Fibroblast of lung (primary cell): Measurements from ENCODE around the gene FGA. TPM values are rescaled to one million over a fixed set of nuclear protein-coding genes. Genes with fewer than 3 reads are reported as not detected.

Experiments
- DNase-seq, 2 donors: peaks; one replicate each; pipeline versions ENCODE4 v3.0.0 to v3.0.0-alpha.2; 2010; ENCODE audit warnings: low read depth in 2 of 2
- H2AFZ ChIP-seq: 2 replicates; pipeline ENCODE4 v1.5.1; 2012; ENCODE audit warnings: low read length, control low read depth, inconsistent platforms
- H3K27ac ChIP-seq: 2 replicates; pipeline ENCODE4 v1.5.1; 2011; ENCODE audit warnings: low read length, control low read depth; ENCODE audit not compliant: insufficient read depth
- H3K27me3 ChIP-seq: 2 replicates; pipeline ENCODE4 v1.5.1; 2011; ENCODE audit warnings: mild to moderate bottlenecking, low read length; ENCODE audit not compliant: control insufficient read depth, insufficient read depth
- H3K36me3 ChIP-seq: 2 replicates; pipeline ENCODE4 v1.5.1; 2011; ENCODE audit warnings: low read length; ENCODE audit not compliant: control insufficient read depth, insufficient read depth
- H3K4me1 ChIP-seq: 2 replicates; pipeline ENCODE4 v1.5.1; 2011; ENCODE audit warnings: low read length; ENCODE audit not compliant: control insufficient read depth, insufficient read depth; ENCODE audit errors: extremely low read depth
- H3K4me2 ChIP-seq: 2 replicates; pipeline ENCODE4 v1.5.1; 2011; ENCODE audit warnings: low read length, control low read depth; ENCODE audit not compliant: insufficient read depth; ENCODE audit errors: extremely low read depth
- H3K4me3 ChIP-seq, 4 experiments: fragments of 200-600 bp in 1 of 4; sonication (generic) in 1 of 4; replicated peaks in 1 of 4; 2 replicates each; pipeline ENCODE4 v1.5.1; 2011 to 2016; ENCODE audit warnings: low read length in 4 of 4, low read depth in 3 of 4, mild to moderate bottlenecking in 3 of 4, control low read depth in 2 of 4, inconsistent platforms in 1 of 4, mixed read lengths in 1 of 4; ENCODE audit not compliant: insufficient read depth in 1 of 4; ENCODE audit errors: control extremely low read depth in 1 of 4
- H3K79me2 ChIP-seq: 2 replicates; pipeline ENCODE4 v1.5.1; 2012; ENCODE audit warnings: mild to moderate bottlenecking, low read length, inconsistent platforms; ENCODE audit not compliant: control insufficient read depth, insufficient read depth
- H3K9ac ChIP-seq: 2 replicates; pipeline ENCODE4 v1.5.1; 2011; ENCODE audit warnings: mild to moderate bottlenecking, low read length, control low read depth; ENCODE audit not compliant: insufficient read depth
- H3K9me3 ChIP-seq: 2 replicates; pipeline ENCODE4 v1.5.1; 2012; ENCODE audit warnings: low read depth, low read length; ENCODE audit not compliant: control insufficient read depth, insufficient read depth
- H4K20me1 ChIP-seq: 2 replicates; pipeline ENCODE4 v1.5.1; 2011; ENCODE audit warnings: low read length; ENCODE audit not compliant: control insufficient read depth, insufficient read depth; ENCODE audit errors: extremely low read depth
- EZH2 ChIP-seq: IDR thresholded peaks from 2 replicates; pipeline ENCODE4 v1.5.1; 2012; ENCODE audit warnings: low read length, control low read depth, mild to moderate bottlenecking; ENCODE audit errors: missing control alignments
- polyA plus RNA-seq, 2 donors: library from polyadenylated mRNA; depleted of rRNA in 1 of 2; stranded (reverse) in 1 of 2; unstranded in 1 of 2; fragments of >200 nt; gene quantifications; 2 replicates each; pipeline ENCODE4 v1.2.1, GENCODE V29; 2011 to 2012; ENCODE audit warnings: missing spikeins in 1 of 2
- total RNA-seq: library from RNA; depleted of rRNA; stranded (reverse); fragments of >200 nt; gene quantifications from 2 replicates; pipeline ENCODE4 v1.2.1, GENCODE V29; 2014
- TF ChIP-seq, protein P1 (sequence below), 2 donors: IDR thresholded peaks in 1 of 2; conservative IDR thresholded peaks in 1 of 2; 1 replicate in 1 of 2; 2 replicates in 1 of 2; pipeline ENCODE4 v1.5.1; 2011 to 2012; ENCODE audit warnings: low read length in 2 of 2, control low read depth in 1 of 2, inconsistent platforms in 1 of 2, low read depth in 1 of 2, mild to moderate bottlenecking in 1 of 2

The FGA gene
- total and polyA plus RNA-seq, 2 donors (not counting 1 experiment from before 2014, with no cell fraction given), result not detected

DNA sequence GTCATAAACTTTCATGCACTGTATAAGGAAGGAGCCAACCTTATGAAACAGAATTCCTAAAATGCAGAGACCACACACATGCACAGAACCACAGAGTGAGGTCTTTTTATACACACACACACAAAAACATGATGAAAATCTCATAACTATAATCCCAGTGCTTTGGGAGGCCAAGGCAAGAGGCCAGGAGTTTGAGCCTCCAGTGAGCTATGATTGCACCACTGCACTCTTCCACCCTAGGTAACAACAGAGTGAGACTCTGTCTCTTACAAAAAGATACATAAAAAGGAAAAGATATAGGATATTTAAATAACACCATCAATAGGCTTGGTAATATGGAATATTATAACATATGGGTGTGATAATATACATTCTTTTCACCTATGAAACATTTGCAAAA lies 10.6 kb downstream of the FGA start:
- no peak for DNase-seq
- H3K9ac ChIP-seq, result no peak overlapping the region

DNA sequence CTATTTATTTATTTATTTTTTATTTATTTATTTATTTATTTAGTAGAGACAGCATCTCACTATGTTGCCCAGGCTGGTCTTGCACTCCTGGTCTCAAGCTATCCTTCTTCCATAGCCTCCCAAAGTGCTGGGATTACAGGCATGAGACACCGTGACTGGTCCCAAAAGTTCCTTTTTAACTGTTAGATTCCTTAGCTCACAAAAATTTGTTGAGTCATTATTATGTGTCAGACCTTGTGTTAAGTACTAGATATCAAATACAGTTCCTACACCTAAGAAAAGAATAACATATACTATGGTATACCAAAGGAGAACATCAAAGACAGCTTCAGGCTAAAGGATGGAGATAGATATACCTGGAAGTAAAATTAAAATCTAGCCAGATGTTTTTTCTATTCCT lies 11.6 kb downstream of the FGA start:
- Histone ChIP-seq H3K9me3 (no peaks in the 10 kb centered on the region), H3K36me3 (no peaks in the 10 kb centered on the region), H3K9ac (no peak overlapping the region), H3K27ac (no peak overlapping the region), H3K4me1 (no peaks in the 10 kb centered on the region), H3K27me3 (no peaks in the 10 kb centered on the region), H3K4me2 (no peak overlapping the region), H3K4me3 (no peak overlapping the region), H2AFZ (no peak overlapping the region), H4K20me1 (no peaks in the 10 kb centered on the region), H3K79me2 (no peaks in the 10 kb centered on the region)
- peak in 1 of 2 donors; percentile 32 for DNase-seq
- TF ChIP-seq EZH2, result no peak
- TF ChIP-seq, protein P1, sequence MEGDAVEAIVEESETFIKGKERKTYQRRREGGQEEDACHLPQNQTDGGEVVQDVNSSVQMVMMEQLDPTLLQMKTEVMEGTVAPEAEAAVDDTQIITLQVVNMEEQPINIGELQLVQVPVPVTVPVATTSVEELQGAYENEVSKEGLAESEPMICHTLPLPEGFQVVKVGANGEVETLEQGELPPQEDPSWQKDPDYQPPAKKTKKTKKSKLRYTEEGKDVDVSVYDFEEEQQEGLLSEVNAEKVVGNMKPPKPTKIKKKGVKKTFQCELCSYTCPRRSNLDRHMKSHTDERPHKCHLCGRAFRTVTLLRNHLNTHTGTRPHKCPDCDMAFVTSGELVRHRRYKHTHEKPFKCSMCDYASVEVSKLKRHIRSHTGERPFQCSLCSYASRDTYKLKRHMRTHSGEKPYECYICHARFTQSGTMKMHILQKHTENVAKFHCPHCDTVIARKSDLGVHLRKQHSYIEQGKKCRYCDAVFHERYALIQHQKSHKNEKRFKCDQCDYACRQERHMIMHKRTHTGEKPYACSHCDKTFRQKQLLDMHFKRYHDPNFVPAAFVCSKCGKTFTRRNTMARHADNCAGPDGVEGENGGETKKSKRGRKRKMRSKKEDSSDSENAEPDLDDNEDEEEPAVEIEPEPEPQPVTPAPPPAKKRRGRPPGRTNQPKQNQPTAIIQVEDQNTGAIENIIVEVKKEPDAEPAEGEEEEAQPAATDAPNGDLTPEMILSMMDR (conservative IDR thresholded peaks at IDR 0.05 in 1 of 2, IDR thresholded peaks at IDR 0.05 in 1 of 2; ENCODE audit: low read depth in 1 of 2, low read length in 2 of 2), result no peak

More for the DNA sequence above, 10.6 kb downstream of the FGA start:
- Histone ChIP-seq H4K20me1 (no peaks in the 10 kb centered on the region), H3K9me3 (no peaks in the 10 kb centered on the region), H2AFZ (no peak overlapping the region), H3K79me2 (no peaks in the 10 kb centered on the region), H3K4me1 (no peaks in the 10 kb centered on the region), H3K4me2 (no peak overlapping the region), H3K4me3 (no peak overlapping the region), H3K36me3 (no peaks in the 10 kb centered on the region), H3K27ac (no peak overlapping the region), H3K27me3 (no peaks in the 10 kb centered on the region)
- TF ChIP-seq EZH2, result no peak
- TF ChIP-seq, protein P1 (conservative IDR thresholded peaks at IDR 0.05 in 1 of 2, IDR thresholded peaks at IDR 0.05 in 1 of 2; ENCODE audit: low read depth in 1 of 2, low read length in 2 of 2), result no peak

DNA sequence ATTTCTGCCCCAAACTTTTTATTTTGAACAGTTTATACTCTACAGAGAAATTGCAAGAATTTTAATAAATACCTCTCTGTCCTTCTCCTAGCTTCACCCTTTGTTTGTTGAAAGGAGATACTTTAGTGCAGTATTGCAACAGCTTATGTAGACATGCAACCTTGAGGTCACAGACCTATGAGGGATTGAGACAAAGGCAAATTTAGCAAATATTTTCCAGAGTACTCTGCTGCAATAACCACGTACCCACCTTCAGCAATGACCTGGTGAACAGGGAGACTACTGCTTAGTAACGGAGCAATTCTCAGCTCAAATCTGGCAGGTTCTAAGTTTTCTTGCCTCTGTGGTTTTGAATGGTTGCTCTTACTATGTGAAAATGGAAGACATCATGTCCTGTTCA lies 13.2 kb downstream of the FGA start:
- TF ChIP-seq, protein P1 (conservative IDR thresholded peaks at IDR 0.05 in 1 of 2, IDR thresholded peaks at IDR 0.05 in 1 of 2; ENCODE audit: low read depth in 1 of 2, low read length in 2 of 2), result no peak
- TF ChIP-seq EZH2, result no peak
- Histone ChIP-seq H3K27me3 (no peaks in the 10 kb centered on the region), H3K4me3 (no peak overlapping the region), H3K4me1 (no peaks in the 10 kb centered on the region), H2AFZ (no peak overlapping the region), H3K79me2 (no peaks in the 10 kb centered on the region), H4K20me1 (no peaks in the 10 kb centered on the region), H3K9me3 (no peaks in the 10 kb centered on the region), H3K27ac (no peak overlapping the region), H3K9ac (no peak overlapping the region), H3K36me3 (no peaks in the 10 kb centered on the region), H3K4me2 (no peak overlapping the region)
- no peak for DNase-seq
